ENCODE measurements around the gene INTS2.

Gene INTS2

DNA sequence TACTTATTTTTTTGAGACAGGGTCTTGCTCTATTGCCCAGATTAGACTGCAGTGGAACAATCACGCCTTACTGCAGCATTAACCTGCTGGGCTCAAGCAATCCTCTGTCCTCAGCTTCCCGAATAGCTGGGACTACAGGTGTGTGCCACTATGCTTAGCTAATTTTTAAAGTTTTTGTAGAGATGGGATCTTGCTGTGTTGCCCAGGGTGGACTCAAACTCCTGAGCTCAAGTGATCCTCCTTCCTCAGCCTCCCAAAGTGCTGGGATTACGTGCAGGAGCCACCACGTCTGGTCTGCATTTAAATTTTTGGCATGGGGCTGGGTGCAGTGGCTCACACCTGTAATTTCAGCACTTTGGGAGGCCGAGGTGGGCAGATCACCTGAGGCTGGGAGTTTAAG is 41.0 kb upstream of the INTS2 start:
- no peak overlapping the region for H3K4me3 ChIP-seq (ENCODE audit: low read depth, low read length)
- TF ChIP-seq, protein P1, sequence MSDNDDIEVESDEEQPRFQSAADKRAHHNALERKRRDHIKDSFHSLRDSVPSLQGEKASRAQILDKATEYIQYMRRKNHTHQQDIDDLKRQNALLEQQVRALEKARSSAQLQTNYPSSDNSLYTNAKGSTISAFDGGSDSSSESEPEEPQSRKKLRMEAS (IDR thresholded peaks at IDR 0.05; ENCODE audit: low read depth, low read length) = no peak
- no peak for TF ChIP-seq CTCF (IDR thresholded peaks at IDR 0.05; ENCODE audit: low read depth, low read length)
- TF ChIP-seq MYC (IDR thresholded peaks at IDR 0.05; ENCODE audit: low read depth, low read length) = no peak
- TF ChIP-seq POLR2A (IDR thresholded peaks at IDR 0.05; ENCODE audit: extremely low read depth, insufficient read length) = no peak
- no peak for DNase-seq (ENCODE audit: low read depth)

DNA sequence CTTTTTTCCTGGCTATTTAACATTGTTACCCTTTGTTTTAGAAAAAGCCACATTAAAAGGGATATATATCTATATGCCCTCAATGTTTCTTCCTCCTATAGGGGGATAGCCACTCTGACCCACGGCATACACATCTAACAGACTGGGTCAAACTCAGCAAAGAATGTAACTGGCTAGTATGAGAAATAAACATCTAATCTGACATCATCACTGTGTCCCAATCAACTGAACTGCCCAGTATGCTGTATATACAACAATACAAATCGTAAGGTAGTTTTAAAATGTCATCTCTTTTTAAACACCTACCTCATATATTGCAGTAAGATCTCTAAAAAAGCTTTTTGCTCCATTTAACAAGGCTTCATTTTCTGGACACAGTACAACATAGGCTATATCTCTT is 39.9 kb upstream of the INTS2 start:
- H3K4me3 ChIP-seq (ENCODE audit: low read depth, low read length) = no peak overlapping the region
- DNase-seq (ENCODE audit: low read depth) = no peak
- no peak for TF ChIP-seq MYC (IDR thresholded peaks at IDR 0.05; ENCODE audit: low read depth, low read length)
- TF ChIP-seq POLR2A (IDR thresholded peaks at IDR 0.05; ENCODE audit: extremely low read depth, insufficient read length) = no peak
- no peak for TF ChIP-seq CTCF (IDR thresholded peaks at IDR 0.05; ENCODE audit: low read depth, low read length)
- TF ChIP-seq, protein P1 (IDR thresholded peaks at IDR 0.05; ENCODE audit: low read depth, low read length) = no peak

GRCh38 chr17:61966191-61966590 is 38.4 kb upstream of the INTS2 start:
- TF ChIP-seq POLR2A (IDR thresholded peaks at IDR 0.05; ENCODE audit: extremely low read depth, insufficient read length) = no peak
- TF ChIP-seq, protein P1 (IDR thresholded peaks at IDR 0.05; ENCODE audit: low read depth, low read length) = no peak

DNA sequence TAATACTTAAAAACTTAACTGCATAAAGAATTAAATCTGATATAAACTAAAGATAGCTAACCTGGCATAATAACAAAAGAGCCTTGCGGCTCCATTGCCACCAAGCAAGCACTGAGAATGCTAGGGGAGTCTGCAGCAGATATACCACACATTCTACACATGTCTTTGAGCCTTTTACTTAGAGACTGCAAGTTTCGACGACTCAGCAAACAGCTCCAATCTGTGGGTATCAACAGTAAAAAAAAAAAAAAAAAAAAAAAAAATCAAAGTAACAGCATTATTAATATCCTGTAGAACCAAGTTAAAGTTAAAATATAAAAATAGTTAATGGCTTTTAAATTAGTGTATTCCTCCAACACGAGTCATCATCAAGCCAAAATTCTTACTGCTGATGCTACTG is 27.8 kb upstream of the INTS2 start:
- DNase-seq (ENCODE audit: low read depth) = no peak
- H3K4me3 ChIP-seq (ENCODE audit: low read depth, low read length) = no peak overlapping the region
- TF ChIP-seq CTCF (IDR thresholded peaks at IDR 0.05; ENCODE audit: low read depth, low read length) (no peak), POLR2A (IDR thresholded peaks at IDR 0.05; ENCODE audit: extremely low read depth, insufficient read length) (no peak), MYC (IDR thresholded peaks at IDR 0.05; ENCODE audit: low read depth, low read length) (no peak)
- TF ChIP-seq, protein P1 (IDR thresholded peaks at IDR 0.05; ENCODE audit: low read depth, low read length) = no peak

More at GRCh38 chr17:61966191-61966590, 38.4 kb upstream of the INTS2 start:
- no peak overlapping the region for H3K4me3 ChIP-seq (ENCODE audit: low read depth, low read length)
- DNase-seq (ENCODE audit: low read depth) = no peak

DNA sequence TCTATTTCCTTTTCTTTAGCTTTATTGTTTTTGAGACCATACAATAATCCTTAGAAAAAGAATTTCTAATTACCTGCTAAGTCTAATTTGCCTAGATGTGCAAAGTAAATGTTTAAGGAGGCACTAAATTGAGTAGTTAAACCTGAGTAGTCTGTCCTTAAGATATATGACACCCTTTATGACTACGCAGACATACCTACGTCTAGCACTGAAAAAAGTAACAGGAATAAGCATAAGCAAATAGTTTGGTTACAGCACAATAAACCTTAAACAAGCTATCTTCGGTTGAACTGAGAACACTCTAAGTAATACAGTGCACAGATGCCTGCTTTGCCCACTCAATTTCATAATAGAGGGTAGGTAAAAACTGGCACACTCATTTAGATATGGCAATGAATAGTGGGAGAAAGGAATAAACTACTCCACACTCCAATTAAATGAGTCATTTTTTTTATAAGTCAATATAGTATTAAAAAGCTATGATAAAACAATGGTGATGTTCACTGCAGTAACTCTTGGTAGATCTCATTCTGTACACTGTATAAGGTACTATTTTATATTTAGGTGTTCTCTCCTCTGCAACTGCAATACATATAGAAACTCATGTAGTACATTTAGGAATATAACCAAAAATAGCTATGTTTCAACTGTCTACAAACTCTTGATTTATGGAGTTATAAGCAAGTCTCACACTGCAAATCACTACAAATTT is 19.7 kb upstream of the INTS2 start:
- no peak for DNase-seq (ENCODE audit: low read depth)
- no peak overlapping the region for H3K4me3 ChIP-seq (ENCODE audit: low read depth, low read length)
- TF ChIP-seq, protein P1 (IDR thresholded peaks at IDR 0.05; ENCODE audit: low read depth, low read length) = no peak
- TF ChIP-seq CTCF (IDR thresholded peaks at IDR 0.05; ENCODE audit: low read depth, low read length) = no peak

DNA sequence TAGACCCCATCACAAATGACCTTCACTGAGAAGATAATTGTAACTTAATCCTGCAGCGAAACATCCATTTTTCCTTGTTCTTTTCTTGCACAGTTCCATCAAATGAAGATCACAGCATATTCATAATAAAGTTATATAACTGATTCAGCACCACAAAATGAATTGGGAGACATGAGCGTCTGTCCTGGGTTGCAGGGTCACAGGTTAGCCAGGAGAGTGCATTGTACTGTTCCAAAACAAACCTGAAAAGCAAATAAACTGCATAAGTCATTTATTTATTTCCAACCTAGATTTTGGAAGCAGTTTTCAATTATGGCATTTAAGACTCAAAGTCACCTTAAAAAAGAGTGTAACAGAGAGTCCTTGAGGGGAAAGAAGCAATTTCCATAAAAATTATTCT is 18.6 kb upstream of the INTS2 start:
- TF ChIP-seq POLR2A (IDR thresholded peaks at IDR 0.05; ENCODE audit: extremely low read depth, insufficient read length) (no peak), CTCF (IDR thresholded peaks at IDR 0.05; ENCODE audit: low read depth, low read length) (no peak), MYC (IDR thresholded peaks at IDR 0.05; ENCODE audit: low read depth, low read length) (no peak)
- TF ChIP-seq, protein P1 (IDR thresholded peaks at IDR 0.05; ENCODE audit: low read depth, low read length) = no peak
- no peak for DNase-seq (ENCODE audit: low read depth)
- no peak overlapping the region for H3K4me3 ChIP-seq (ENCODE audit: low read depth, low read length)

Data from NB4 (cell line).